ENCODE results near the gene DYNC1LI1.

DYNC1LI1 gene

GRCh38 chr3:32493437-32494414 lies 76.9 kb downstream of the DYNC1LI1 start:
- DNase-seq (ENCODE audit: low read depth) = no peak
- H3K4me3 ChIP-seq (ENCODE audit: control insufficient read depth, low read depth, low read length) = no peak overlapping the region
- TF ChIP-seq, protein P1, sequence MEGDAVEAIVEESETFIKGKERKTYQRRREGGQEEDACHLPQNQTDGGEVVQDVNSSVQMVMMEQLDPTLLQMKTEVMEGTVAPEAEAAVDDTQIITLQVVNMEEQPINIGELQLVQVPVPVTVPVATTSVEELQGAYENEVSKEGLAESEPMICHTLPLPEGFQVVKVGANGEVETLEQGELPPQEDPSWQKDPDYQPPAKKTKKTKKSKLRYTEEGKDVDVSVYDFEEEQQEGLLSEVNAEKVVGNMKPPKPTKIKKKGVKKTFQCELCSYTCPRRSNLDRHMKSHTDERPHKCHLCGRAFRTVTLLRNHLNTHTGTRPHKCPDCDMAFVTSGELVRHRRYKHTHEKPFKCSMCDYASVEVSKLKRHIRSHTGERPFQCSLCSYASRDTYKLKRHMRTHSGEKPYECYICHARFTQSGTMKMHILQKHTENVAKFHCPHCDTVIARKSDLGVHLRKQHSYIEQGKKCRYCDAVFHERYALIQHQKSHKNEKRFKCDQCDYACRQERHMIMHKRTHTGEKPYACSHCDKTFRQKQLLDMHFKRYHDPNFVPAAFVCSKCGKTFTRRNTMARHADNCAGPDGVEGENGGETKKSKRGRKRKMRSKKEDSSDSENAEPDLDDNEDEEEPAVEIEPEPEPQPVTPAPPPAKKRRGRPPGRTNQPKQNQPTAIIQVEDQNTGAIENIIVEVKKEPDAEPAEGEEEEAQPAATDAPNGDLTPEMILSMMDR (IDR thresholded peaks at IDR 0.05; ENCODE audit: control insufficient read depth, insufficient read depth, low read depth, low read length, missing control alignments) = no peak

- TF ChIP-seq, protein P1 (IDR thresholded peaks at IDR 0.05; ENCODE audit: control insufficient read depth, insufficient read depth, low read depth, low read length, missing control alignments) = no peak
- no peak for DNase-seq (ENCODE audit: low read depth)
- no peak overlapping the region for H3K4me3 ChIP-seq (ENCODE audit: control insufficient read depth, low read depth, low read length)
Observed at GRCh38 chr3:32492684-32493436, 77.8 kb downstream of the DYNC1LI1 start.

GRCh38 chr3:32488474-32489008 lies 82.1 kb downstream of the DYNC1LI1 start:
- H3K4me3 ChIP-seq (ENCODE audit: control insufficient read depth, low read depth, low read length) = no peak overlapping the region
- no peak for DNase-seq (ENCODE audit: low read depth)
- TF ChIP-seq, protein P1 (IDR thresholded peaks at IDR 0.05; ENCODE audit: control insufficient read depth, insufficient read depth, low read depth, low read length, missing control alignments) = no peak

- no peak for DNase-seq (ENCODE audit: low read depth)
- TF ChIP-seq, protein P1 (IDR thresholded peaks at IDR 0.05; ENCODE audit: control insufficient read depth, insufficient read depth, low read depth, low read length, missing control alignments) = no peak
- no peak overlapping the region for H3K4me3 ChIP-seq (ENCODE audit: control insufficient read depth, low read depth, low read length)
Observed at GRCh38 chr3:32487781-32488473, 82.7 kb downstream of the DYNC1LI1 start.

DNA sequence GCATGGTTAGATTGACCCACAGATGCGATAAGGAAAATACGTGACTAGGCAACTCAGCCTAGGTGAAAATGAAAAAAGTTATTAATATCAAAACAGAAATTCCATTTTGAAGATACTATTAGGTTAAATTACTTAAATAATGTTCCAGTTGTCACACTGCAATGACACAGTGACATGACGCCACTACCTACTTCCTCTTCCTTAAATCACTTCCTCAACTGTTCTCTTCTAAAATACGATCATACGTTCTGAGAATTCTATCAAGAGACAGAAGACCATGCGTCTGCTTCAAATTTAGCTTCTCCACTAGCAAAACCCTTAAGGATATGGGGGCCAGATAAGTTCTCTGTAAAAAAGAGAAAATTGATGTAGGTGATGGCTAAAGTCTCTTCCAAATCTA lies 86.2 kb downstream of the DYNC1LI1 start:
- H3K4me3 ChIP-seq (ENCODE audit: control insufficient read depth, low read depth, low read length) = no peak overlapping the region
- DNase-seq (ENCODE audit: low read depth) = no peak

More for the DNA sequence above, 86.2 kb downstream of the DYNC1LI1 start:
- TF ChIP-seq, protein P1 (IDR thresholded peaks at IDR 0.05; ENCODE audit: control insufficient read depth, insufficient read depth, low read depth, low read length, missing control alignments) = no peak

All from AG09309 (cell line).